ENCODE results near the gene DSC1.

DSC1 gene

DNA sequence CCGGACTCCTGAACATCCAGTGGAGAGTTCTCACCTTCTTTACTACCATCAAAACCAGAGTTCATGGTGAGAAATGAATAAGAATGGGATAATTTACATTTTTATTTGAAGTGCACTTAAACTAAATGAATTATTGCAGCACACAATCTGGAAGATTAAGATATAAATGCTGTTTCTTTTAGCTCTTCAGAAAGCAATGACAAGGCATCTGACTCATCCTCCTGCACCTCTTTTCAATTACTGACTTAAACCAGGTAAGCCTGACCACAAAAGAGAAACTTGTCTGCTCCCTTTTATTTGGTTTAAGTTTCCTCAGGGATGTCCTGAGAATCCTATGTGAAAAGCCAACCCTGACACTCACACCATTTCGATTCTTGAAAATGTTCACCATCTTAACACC is 59.7 kb downstream of the DSC1 start:
- no peaks in the 10 kb centered on the region for H3K36me3 ChIP-seq (ENCODE audit: control insufficient read depth, insufficient read depth, low read length)
- no peaks in the 10 kb centered on the region for H3K27me3 ChIP-seq (ENCODE audit: control insufficient read depth, insufficient read depth, low read length)
- H3K27ac ChIP-seq (ENCODE audit: low read depth, low read length), result no peak overlapping the region
- no peaks in the 10 kb centered on the region for H3K9me3 ChIP-seq (ENCODE audit: control insufficient read depth, insufficient read depth, low read length)
- no peak overlapping the region; the same call in 1 of the 2 replicates for H3K9ac ChIP-seq (ENCODE audit: low read depth, low read length)
- H3K4me1 ChIP-seq (ENCODE audit: control insufficient read depth, insufficient read depth, low read length), result peaks cover 21% of the 10 kb centered on the region
- peak overlapping the region; percentile 92 for H3K4me3 ChIP-seq (ENCODE audit: low read depth, low read length)

DNA sequence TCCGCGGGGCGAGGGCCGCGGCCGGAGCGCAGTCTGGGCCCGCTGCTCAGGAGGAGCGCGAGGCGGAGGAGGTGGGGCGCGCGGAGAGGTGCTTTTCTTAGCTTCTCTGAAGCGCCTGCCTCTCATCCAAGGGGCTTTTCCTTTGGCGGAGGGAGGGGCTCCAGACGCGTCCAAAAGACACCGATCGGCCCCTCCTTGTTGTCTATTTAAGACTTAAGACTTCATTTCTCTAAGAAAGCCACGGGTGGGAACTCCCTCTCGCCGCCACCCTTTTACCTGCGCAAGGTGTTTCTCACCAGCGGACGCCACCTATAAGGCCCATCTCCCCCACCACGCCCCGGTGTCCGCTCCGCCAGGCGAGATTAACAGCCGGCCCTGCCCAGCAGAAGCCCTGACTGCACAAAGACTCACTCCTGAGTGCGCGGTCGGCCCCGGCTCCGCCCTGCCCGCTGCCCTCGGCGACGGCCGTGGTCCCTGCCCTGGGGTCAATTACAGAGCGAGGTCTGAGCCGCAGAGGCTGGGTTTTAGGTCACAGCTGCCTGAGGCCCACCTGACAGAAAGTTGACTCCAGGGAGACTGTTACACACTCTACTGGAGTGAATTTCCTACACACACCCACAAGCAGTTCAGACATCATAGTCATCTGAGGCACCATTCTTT is 60.5 kb downstream of the DSC1 start, which contains the start of gene DSC2:
TSS of gene DSC2 (minus strand) at position 397 of the 660 bp plus-strand sequence. CDS start 450 bp downstream, outside the sequence.
- Histone ChIP-seq H3K27me3 (ENCODE audit: control insufficient read depth, insufficient read depth, low read length) (no peaks in the 10 kb centered on the region), H3K9me3 (ENCODE audit: control insufficient read depth, insufficient read depth, low read length) (no peaks in the 10 kb centered on the region), H3K36me3 (ENCODE audit: control insufficient read depth, insufficient read depth, low read length) (no peaks in the 10 kb centered on the region), H3K4me3 (ENCODE audit: low read depth, low read length) (peak within 1 kb of the TSS; percentile 92), H3K4me1 (ENCODE audit: control insufficient read depth, insufficient read depth, low read length) (peaks cover 21% of the 10 kb centered on the region), H3K27ac (ENCODE audit: low read depth, low read length) (peak within 1 kb of the TSS; percentile 98), H3K9ac (ENCODE audit: low read depth, low read length) (peak within 1 kb of the TSS; percentile 85)

DNA sequence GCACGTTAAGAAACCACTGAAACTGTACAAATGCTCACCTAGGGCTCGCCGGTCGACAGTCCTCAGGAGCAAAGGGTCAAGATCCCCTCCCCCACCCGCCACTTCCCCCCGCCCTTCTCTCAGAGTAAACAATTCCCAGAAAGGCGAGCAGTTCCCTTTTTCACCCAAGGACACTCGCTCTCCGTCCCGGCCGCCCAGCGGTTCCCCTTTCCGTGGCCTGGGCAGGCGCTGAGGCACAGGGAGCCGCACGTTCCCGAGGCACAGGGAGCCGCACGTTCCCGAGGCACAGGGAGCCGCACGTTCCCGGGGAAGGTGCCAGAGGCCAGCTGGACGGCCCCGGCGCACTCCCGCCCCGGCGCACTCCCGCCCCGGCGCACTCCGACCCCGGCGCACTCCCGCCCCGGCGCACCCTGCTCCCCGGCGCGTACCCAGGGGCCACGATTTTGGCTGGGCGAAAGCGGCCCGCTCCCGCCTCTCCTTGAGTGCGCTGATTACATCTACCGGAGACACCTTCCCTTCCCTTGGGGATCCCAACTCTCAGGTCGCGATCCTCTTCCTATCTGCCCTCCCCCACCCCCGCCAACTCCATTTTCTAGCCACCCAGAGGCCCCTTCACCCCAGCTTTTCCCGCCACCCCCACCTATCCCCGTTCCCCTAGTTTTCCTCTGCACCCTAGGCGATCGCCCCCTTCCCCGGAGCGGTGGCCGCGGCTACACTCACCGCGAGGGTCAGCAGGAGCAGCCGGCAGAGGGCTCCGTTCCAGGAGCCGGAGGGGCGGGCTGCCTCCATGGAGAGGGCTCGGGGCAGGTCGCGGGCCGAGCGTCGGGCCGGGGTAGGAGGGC is 61.3 kb downstream of the DSC1 start:
- H3K9me3 ChIP-seq (ENCODE audit: control insufficient read depth, insufficient read depth, low read length), result no peaks in the 10 kb centered on the region
- H3K9ac ChIP-seq (ENCODE audit: low read depth, low read length), result peak overlapping the region; percentile 85

DNA sequence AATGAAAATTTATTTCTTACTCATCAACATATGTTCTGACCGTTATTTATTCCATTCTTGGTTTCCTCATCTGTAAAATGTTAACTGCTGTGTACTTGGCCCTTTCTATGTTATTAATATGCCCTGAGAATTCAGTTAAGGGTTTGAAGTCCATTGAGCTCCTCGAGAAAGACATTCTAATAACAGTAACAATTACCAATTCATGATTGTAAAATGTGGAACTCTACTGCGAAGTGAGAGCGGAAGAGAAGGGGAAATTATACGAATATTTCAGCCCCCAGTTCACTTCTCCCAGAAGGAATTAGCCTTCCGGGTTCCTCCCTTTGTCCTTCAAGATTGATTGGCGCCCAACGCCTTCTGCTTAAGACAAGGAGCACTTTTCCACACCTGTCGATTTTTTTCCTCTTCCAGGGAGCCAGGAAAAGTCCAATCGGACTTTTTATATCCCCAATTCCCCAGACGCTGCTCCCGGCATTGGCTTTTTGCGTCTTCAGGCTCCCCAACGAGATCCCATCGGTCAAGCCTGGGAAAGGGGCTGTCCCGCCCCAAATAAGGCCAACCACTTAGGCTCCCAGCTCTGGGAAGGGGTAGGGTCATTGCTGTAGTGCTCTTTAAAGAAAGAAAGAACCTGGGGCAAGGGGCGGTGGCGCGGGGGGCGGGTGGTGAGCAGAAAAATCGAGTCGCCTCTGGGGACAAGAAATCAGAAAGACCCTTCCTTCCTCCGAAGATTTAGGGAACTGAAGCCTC is 62.0 kb downstream of the DSC1 start:
- Histone ChIP-seq H3K4me3 (ENCODE audit: low read depth, low read length) (peak overlapping the region; percentile 92), H3K27me3 (ENCODE audit: control insufficient read depth, insufficient read depth, low read length) (no peaks in the 10 kb centered on the region), H3K36me3 (ENCODE audit: control insufficient read depth, insufficient read depth, low read length) (no peaks in the 10 kb centered on the region), H3K4me1 (ENCODE audit: control insufficient read depth, insufficient read depth, low read length) (peaks cover 21% of the 10 kb centered on the region), H3K9me3 (ENCODE audit: control insufficient read depth, insufficient read depth, low read length) (no peaks in the 10 kb centered on the region), H3K9ac (ENCODE audit: low read depth, low read length) (peak overlapping the region; percentile 85), H3K27ac (ENCODE audit: low read depth, low read length) (peak overlapping the region; percentile 98)

More for the DNA sequence above, 61.3 kb downstream of the DSC1 start:
- no peaks in the 10 kb centered on the region for H3K36me3 ChIP-seq (ENCODE audit: control insufficient read depth, insufficient read depth, low read length)
- peaks cover 21% of the 10 kb centered on the region for H3K4me1 ChIP-seq (ENCODE audit: control insufficient read depth, insufficient read depth, low read length)
- H3K4me3 ChIP-seq (ENCODE audit: low read depth, low read length), result peak overlapping the region; percentile 92
- no peaks in the 10 kb centered on the region for H3K27me3 ChIP-seq (ENCODE audit: control insufficient read depth, insufficient read depth, low read length)
- peak overlapping the region; percentile 98 for H3K27ac ChIP-seq (ENCODE audit: low read depth, low read length)

DNA sequence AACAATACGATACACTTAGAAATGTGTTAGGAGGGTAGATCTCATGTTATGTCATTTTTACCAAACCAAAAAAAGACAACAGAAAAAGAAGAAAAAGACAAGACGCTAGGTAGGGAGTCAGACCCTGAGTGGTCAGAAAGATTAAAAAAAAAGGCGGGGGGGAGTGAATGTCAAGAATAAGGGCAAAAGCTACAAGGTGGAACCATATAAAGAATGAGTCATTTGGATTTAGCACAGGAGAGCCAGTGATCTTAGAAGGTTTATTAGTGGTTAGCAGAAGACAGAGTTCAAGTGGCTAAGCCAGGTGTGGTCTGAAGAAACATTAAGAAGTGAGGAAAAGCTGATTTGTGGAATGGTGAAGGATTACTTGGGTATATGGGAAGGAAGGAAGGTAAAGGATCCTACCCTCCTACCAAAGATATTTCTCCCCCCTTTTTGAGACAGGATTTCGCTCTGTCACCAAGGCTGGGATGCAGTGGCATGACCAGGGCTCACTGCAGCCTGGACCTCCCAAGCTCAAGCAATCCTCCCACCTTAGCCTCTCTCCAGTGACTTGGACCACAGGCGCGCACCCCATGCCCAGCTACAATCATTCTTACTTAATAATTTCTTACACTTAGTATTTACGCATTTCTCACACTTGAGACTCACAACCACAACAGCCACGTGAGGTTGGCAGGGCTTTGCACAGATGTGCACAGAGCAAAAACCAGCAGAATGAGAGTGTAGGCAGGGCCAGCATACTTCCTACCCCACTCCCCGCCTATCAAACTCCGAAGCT is 63.0 kb downstream of the DSC1 start:
- Histone ChIP-seq H3K27ac (ENCODE audit: low read depth, low read length) (no peak overlapping the region), H3K36me3 (ENCODE audit: control insufficient read depth, insufficient read depth, low read length) (no peaks in the 10 kb centered on the region), H3K9ac (ENCODE audit: low read depth, low read length) (no peak overlapping the region), H3K27me3 (ENCODE audit: control insufficient read depth, insufficient read depth, low read length) (no peaks in the 10 kb centered on the region), H3K4me3 (ENCODE audit: low read depth, low read length) (peak overlapping the region; percentile 92), H3K9me3 (ENCODE audit: control insufficient read depth, insufficient read depth, low read length) (no peaks in the 10 kb centered on the region), H3K4me1 (ENCODE audit: control insufficient read depth, insufficient read depth, low read length) (peaks cover 21% of the 10 kb centered on the region)

DNA sequence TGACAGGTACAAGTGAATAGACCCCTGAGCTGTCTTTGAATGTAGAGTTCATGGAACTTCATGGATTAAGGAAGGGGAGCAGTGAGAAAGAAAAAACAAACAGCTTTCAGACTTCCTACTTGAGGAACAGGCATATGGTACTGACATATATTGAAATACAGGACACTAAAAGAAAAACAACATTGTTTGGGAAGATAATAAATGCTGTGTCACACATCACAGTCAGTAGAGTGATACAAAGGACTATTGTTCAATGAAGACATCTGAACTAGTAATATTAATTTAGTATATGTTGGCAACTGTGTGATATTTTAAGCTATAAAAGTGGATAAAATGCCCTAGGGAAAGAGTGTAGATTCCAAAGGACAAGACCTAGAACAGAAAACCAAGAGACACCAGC is 63.8 kb downstream of the DSC1 start:
- no peak overlapping the region for H3K27ac ChIP-seq (ENCODE audit: low read depth, low read length)
- peaks cover 21% of the 10 kb centered on the region for H3K4me1 ChIP-seq (ENCODE audit: control insufficient read depth, insufficient read depth, low read length)
- H3K27me3 ChIP-seq (ENCODE audit: control insufficient read depth, insufficient read depth, low read length), result no peaks in the 10 kb centered on the region

DNA sequence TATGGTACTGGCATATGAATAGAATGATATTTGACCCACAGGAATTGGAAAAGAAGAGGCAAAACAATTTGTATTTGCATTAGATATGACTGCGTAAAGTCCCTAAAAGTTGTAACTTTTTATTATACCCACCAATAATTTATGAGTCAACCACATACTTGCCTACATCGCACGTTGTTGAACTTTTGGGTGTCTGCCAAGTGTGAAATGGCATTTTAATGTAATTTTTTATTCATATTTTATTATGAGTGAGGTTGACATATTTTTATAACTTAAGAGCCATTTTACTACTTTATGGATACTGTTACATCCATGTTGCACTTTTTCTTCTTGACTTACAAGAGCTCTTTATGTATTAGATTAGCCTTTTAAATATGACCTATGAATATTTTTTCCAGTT is 65.0 kb downstream of the DSC1 start:
- Histone ChIP-seq H3K9ac (ENCODE audit: low read depth, low read length) (no peak overlapping the region), H3K9me3 (ENCODE audit: control insufficient read depth, insufficient read depth, low read length) (no peaks in the 10 kb centered on the region), H3K27me3 (ENCODE audit: control insufficient read depth, insufficient read depth, low read length) (no peaks in the 10 kb centered on the region), H3K4me3 (ENCODE audit: low read depth, low read length) (no peak overlapping the region), H3K36me3 (ENCODE audit: control insufficient read depth, insufficient read depth, low read length) (peaks cover 7% of the 10 kb centered on the region), H3K4me1 (ENCODE audit: control insufficient read depth, insufficient read depth, low read length) (peaks cover 11% of the 10 kb centered on the region), H3K27ac (ENCODE audit: low read depth, low read length) (no peak overlapping the region)

More for the DNA sequence above, 63.8 kb downstream of the DSC1 start:
- H3K4me3 ChIP-seq (ENCODE audit: low read depth, low read length), result no peak overlapping the region
- no peaks in the 10 kb centered on the region for H3K9me3 ChIP-seq (ENCODE audit: control insufficient read depth, insufficient read depth, low read length)
- no peak overlapping the region for H3K9ac ChIP-seq (ENCODE audit: low read depth, low read length)
- no peaks in the 10 kb centered on the region for H3K36me3 ChIP-seq (ENCODE audit: control insufficient read depth, insufficient read depth, low read length)

DNA sequence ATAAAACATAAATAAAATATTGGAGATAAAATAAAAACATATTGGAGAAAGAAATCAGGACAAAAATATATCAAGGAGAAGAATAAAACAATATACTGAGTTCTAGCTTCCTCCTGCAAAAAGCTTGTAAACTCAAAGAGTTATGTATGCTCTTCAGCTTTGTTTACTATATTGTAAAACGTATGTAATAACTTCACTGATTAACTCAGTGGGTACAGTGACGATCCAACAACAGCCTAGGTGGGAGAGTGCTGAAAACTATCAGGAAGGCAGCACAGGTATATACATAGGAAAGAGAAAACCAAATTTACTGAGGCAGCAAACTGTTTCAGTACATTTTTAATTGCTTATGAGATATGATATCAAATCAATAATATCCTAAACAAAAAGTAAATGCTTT is 68.8 kb downstream of the DSC1 start:
- Histone ChIP-seq H3K9me3 (ENCODE audit: control insufficient read depth, insufficient read depth, low read length) (no peaks in the 10 kb centered on the region), H3K27me3 (ENCODE audit: control insufficient read depth, insufficient read depth, low read length) (no peaks in the 10 kb centered on the region), H3K36me3 (ENCODE audit: control insufficient read depth, insufficient read depth, low read length) (peaks cover 43% of the 10 kb centered on the region), H3K27ac (ENCODE audit: low read depth, low read length) (no peak overlapping the region), H3K4me1 (ENCODE audit: control insufficient read depth, insufficient read depth, low read length) (no peaks in the 10 kb centered on the region), H3K9ac (ENCODE audit: low read depth, low read length) (no peak overlapping the region), H3K4me3 (ENCODE audit: low read depth, low read length) (no peak overlapping the region)

DNA sequence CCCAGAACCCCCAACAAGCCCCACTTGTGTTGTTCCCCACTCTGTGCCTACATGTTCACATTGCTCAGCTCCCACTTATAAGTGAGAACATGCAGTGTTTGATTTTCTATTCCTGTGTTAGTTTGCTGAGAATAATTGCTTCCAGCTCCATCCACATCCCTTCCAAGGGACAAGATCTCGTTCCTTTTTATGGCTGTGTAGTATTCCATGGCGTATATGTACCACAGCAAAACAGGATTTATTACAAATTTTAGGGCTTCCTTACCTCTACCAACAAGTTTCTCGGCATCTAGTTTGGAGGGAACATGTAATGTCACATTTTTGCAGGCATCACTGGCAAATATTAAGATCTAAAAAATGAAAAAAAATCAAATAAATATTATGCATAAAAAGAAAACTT is 69.4 kb downstream of the DSC1 start:
- H3K27ac ChIP-seq (ENCODE audit: low read depth, low read length), result no peak overlapping the region
- no peaks in the 10 kb centered on the region for H3K27me3 ChIP-seq (ENCODE audit: control insufficient read depth, insufficient read depth, low read length)
- H3K9me3 ChIP-seq (ENCODE audit: control insufficient read depth, insufficient read depth, low read length), result no peaks in the 10 kb centered on the region
- peaks cover 46% of the 10 kb centered on the region for H3K36me3 ChIP-seq (ENCODE audit: control insufficient read depth, insufficient read depth, low read length)
- H3K9ac ChIP-seq (ENCODE audit: low read depth, low read length), result no peak overlapping the region
- H3K4me3 ChIP-seq (ENCODE audit: low read depth, low read length), result no peak overlapping the region
- no peaks in the 10 kb centered on the region for H3K4me1 ChIP-seq (ENCODE audit: control insufficient read depth, insufficient read depth, low read length)

DNA sequence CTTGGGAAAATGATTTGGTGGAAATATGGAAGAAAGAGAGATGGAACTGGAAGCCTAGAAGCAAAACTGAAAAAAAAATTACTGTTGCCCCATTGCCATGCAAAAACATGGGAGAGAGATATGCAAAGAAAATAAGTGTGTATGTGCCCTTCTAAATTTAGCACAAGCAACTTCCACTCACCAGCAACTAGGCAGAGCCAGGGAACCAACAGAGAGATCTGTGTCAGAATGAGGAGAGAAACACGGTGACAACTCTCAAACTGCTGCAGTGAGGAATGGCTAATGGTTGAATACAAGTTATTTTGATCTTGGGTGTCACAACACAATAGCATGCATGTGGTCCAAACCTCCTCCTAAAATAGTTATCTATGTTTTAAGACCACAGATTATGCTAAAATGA is 71.3 kb downstream of the DSC1 start:
- Histone ChIP-seq H3K9me3 (ENCODE audit: control insufficient read depth, insufficient read depth, low read length) (no peaks in the 10 kb centered on the region), H3K36me3 (ENCODE audit: control insufficient read depth, insufficient read depth, low read length) (peaks cover 65% of the 10 kb centered on the region), H3K27ac (ENCODE audit: low read depth, low read length) (no peak overlapping the region), H3K4me1 (ENCODE audit: control insufficient read depth, insufficient read depth, low read length) (no peaks in the 10 kb centered on the region), H3K4me3 (ENCODE audit: low read depth, low read length) (no peak overlapping the region), H3K27me3 (ENCODE audit: control insufficient read depth, insufficient read depth, low read length) (no peaks in the 10 kb centered on the region), H3K9ac (ENCODE audit: low read depth, low read length) (no peak overlapping the region)
